SH-SY5Y (cell line): ENCODE results near the gene SCYL2.

Experiments
- GATA2 ChIP-seq: IDR thresholded peaks from 2 replicates; pipeline ENCODE4 v1.6.1; 2011; ENCODE audit warnings: mild to moderate bottlenecking, low read depth, low read length
- GATA3 ChIP-seq: IDR thresholded peaks from 2 replicates; pipeline ENCODE4 v1.6.1; 2011; ENCODE audit warnings: low read depth, mild to moderate bottlenecking, low read length, moderate library complexity

- no peak for TF ChIP-seq GATA3
- no peak for TF ChIP-seq GATA2
These were observed 109.2 kb downstream of the SCYL2 start for GRCh38 chr12:100376161-100376560.
